GM19023 (cell line): ENCODE measurements around the gene CAMSAP1.

ENCODE experiments used
- ATAC-seq: cut with Tn5 transposase; IDR thresholded peaks from one replicate; pipeline ENCODE4 v1.9.1; 2021; ENCODE audit warnings: mild to moderate bottlenecking, moderate library complexity; ENCODE audit not compliant: unreplicated experiment

CAMSAP1 gene

GRCh38 chr9:135776893-135777622 is 130.3 kb downstream of the CAMSAP1 start:
- no peak for ATAC-seq

DNA sequence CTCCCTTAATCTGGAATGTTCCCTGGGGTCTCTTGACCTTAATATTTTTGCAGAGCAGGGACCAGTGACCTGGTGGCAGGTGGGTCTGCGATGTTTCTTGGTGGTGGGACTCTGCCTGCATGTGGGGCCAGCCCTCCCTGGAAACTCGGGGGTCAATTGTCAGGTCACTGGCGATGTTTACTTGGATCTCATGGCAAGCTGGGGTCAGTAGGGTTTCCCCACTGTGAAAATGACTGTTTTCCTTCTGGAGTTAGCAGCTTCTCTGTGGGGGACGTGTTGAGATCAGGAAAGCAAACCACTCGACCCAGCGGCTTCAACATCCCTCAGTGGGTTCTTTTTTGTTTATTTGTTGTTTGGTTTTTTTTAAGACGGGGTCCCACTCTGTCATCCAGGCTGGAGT is 131.4 kb downstream of the CAMSAP1 start:
- no peak for ATAC-seq

GRCh38 chr9:135774794-135775525 is 132.4 kb downstream of the CAMSAP1 start:
- ATAC-seq, result no peak

GRCh38 chr9:135774239-135774747 is 133.1 kb downstream of the CAMSAP1 start:
- ATAC-seq, result no peak

- no peak for ATAC-seq
Measured at GRCh38 chr9:135773530-135774238, 133.7 kb downstream of the CAMSAP1 start.

- ATAC-seq, result no peak
Measured at GRCh38 chr9:135772702-135773493, 134.4 kb downstream of the CAMSAP1 start.

DNA sequence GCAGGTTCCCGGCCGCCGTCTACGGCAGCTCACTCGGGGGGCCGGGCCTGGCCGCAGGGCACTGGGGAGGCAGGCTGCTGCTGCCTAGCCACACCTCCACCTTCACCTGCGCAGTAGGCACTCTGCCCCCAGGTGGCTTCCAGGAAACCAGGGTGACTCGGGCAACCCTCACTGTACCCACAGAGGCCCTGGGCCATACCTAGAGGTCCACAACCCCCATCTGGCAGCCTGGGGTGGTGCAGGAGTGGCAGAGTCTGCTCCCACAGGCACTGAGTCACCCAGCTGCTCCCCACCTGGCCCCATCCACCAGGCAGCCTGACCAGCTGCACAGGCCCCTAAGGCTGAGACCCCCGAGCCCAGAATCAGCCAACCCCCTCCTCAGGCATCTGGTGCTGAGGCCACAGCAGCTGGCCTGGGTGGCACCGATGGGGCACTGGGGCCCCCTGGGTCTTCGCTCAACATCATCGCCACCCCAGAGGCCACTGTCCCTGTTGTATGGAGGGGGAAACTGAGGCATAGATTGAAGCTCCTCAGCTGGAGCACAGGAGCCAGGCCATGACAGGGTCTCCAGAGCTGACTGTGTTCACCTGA is 135.2 kb downstream of the CAMSAP1 start:
- no peak for ATAC-seq

DNA sequence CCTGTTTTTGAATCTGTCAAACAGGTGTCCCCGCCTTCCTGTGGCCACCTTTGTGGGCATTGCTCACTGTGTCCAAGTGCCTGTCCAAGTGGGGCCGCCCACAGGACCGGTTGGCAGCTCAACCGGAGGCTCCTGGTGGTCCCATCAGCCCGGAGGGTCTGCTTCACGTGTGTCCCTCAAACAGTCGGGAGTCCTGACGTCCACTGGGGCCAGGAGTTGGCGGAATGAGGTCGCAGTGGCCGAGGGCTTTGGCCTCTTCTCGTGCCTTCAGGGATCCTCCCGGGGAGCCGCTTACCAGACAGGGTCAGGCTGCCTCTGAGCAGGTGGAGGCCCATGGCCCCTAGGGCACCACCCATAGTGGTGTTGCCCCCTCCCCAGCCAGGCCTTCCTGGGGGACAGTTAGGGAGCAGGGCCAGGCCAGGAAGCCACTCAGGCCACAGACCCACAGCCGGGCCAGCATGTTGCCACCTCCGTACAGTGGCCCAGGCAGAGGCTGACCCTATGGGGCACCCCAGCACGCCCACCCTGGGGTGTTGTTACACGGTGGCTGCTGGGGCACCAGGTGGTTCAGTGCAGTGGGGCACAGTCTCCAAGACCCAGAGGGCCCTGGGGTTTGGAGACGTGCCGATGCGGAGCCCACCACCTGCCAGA is 135.8 kb downstream of the CAMSAP1 start:
- no peak for ATAC-seq

DNA sequence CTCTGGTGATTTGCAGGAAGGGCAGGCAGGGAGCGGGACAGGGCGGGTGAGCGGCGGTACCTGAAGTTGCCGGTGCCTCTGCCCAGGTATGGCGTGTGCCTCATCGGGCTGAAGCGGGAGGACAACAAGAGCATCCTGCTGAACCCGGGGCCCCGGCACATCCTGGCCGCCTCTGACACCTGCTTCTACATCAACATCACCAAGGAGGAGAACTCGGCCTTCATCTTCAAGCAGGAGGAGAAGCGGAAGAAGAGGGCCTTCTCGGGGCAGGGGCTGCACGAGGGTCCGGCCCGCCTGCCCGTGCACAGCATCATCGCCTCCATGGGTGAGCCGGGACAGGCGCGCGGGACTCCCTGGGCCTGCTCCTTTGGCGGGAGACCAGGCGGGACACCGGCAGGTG is 136.6 kb downstream of the CAMSAP1 start:
- no peak for ATAC-seq

DNA sequence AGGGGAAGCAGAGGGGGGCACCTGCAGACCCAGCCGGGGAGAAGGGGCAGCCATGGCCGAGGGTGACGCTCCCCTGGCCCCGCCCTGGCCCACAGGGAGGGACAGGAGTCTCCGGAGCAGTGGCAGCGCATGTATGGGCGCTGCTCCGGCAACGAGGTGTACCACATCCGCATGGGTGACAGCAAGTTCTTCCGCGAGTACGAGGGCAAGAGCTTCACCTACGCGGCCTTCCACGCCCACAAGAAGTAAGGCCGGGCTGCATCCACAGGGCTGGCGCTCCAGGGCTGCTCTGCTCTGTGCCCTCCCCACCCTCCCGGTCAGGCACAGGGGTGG is 137.2 kb downstream of the CAMSAP1 start:
- ATAC-seq, result no peak

- ATAC-seq, result no peak
Measured at GRCh38 chr9:135769489-135770202, 137.7 kb downstream of the CAMSAP1 start.

DNA sequence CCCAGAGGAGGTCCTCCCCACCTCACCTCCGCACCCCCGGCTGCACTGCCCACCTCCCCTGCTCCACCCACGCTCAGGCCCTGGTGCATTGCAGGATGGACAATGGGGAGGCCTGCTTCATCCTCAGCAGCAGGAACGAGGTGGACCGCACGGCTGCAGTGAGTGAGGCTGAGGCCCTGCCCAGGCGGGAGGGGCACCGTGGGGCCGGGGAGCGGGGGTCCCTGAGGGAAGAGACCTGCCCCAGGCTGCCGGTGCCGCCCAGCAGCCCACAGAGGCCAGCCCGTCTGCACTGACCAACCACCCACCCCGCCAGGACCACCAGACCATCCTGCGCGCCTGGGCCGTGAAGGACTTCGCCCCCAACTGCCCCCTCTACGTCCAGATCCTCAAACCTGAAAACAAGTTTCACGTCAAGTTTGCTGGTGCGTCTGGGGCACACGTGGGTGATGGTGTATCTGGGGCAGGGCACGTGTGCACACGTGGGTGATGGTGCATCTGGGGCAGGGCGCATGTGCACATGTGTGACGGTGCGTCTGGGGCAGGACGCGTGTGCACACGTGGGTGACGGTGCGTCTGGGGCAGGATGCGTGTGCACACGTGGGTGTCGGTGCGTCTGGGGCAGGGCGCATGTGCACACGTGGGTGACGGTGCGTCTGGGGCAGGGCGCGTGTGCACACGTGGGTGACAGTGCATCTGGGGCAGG is 138.7 kb downstream of the CAMSAP1 start:
- ATAC-seq, result no peak

- ATAC-seq, result no peak
Measured at GRCh38 chr9:135766707-135767106, 140.6 kb downstream of the CAMSAP1 start.

DNA sequence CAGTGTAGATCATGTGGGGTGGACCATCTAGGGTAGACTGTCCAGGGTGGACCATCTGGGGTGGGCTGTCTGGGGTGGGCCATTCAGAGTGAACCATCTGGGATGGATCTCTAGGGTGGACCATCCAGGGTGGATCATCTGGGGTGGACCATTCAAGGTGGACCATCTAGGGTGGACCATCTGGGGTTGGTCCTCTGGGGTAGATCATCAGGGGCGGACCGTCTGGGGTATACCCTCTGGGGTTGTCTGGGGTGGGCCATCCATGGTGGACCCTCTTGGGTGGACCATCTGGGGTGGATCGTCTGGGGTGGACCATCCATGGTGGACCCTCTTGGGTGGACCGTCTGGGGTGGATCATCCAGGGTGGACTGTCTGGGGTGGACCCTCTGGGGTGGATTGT is 141.1 kb downstream of the CAMSAP1 start:
- no peak for ATAC-seq

DNA sequence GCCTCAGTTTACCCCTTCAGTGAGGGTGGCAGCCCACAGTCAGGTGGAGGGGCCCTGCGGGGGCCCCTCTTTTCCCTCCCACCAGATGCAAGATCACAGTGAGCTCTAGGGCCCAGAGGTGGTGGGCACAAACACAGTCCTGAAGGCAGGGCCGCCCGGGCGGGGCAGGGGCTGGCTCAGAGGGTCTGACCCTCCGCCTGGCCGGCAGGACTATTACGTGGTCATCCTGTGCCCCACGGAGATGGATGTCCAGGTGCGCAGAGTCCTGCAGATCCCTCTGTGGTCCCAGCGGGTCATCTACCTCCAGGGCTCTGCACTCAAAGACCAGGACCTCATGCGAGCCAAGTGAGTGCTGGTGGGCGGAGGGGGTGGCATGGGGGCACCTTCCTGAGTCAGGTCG is 141.9 kb downstream of the CAMSAP1 start:
- ATAC-seq, result no peak

DNA sequence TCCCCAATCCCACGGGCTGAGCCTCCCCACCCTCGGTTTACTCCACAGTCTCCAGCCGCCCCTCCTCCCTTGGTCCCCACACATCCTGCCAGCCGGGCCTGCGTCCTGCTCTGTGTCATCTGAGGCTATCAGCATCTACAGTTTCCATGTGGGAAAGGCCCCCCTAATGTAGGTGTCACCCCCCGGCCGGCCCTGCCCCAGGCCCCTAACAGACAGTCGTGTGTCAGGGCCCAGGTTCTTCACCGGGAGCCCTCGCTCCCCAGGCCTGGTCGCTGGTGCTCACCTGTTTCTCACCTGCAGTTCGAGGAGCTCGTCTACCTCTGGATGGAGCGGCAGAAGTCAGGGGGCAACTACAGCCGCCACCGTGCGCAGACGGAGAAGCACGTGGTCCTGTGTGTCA is 142.6 kb downstream of the CAMSAP1 start:
- ATAC-seq, result no peak

- no peak for ATAC-seq
Measured at GRCh38 chr9:135763716-135764446, 143.5 kb downstream of the CAMSAP1 start.

DNA sequence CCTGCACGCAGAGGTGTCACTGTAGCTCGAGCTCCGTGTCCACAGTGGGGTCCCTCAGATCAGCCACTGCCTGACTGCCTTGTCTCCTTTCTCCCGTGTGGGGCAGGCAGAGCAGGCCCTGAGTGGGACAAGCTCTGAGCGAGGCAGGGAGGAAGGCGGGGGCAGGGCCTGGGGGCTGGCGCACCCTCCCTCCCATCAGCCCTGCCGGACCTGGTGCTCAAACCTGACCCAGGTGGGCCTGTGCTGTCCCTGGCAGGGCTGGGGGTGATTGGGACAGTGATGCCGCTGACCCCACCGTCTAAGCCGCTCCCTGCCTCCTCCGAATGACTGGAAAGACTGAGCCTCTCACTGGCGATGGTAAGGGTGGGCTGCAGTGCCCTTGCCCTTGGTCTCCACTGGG is 144.4 kb downstream of the CAMSAP1 start:
- no peak for ATAC-seq
